Skin of body (tissue), 2 donors: ENCODE data around the gene HOXA10. TPM values are rescaled to one million over a fixed set of nuclear protein-coding genes. Genes with fewer than 3 reads are reported as not detected.
A peak's percentile ranks its signal among the peaks of the same experiment; 100 is the strongest.

Experiments used
- DNase-seq: peaks from one replicate; lab custom pipeline; 2025; lab: John Stamatoyannopoulos, UW
- total RNA-seq: library from RNA; depleted of rRNA; stranded (reverse); fragments of >200 nt; gene quantifications from one replicate; pipeline ENCODE4 v1.2.3, GENCODE V29; 2014

HOXA10 gene
- total RNA-seq, 1 donor from 2014 or later: 2.8 TPM

DNA sequence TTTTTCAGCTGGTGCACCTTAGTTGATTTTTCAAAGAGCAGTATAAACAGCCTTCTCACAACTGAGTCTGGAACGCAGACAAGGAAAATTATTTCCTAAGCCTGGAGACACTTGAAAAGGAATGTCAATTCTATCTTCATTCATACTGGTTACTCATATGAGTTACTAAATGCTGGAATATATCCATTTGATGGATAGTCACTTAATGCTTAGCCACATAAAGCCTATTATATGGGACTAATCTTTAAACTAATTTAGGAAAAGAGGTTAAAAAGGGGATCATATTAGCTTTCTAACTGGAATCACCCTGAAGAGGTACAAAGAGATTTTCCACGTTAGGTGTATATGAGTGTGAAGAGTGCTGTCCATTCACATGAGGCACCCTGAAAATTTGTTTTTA, 41.9 kb downstream of the HOXA10 start:
- DNase-seq: no peak

DNA sequence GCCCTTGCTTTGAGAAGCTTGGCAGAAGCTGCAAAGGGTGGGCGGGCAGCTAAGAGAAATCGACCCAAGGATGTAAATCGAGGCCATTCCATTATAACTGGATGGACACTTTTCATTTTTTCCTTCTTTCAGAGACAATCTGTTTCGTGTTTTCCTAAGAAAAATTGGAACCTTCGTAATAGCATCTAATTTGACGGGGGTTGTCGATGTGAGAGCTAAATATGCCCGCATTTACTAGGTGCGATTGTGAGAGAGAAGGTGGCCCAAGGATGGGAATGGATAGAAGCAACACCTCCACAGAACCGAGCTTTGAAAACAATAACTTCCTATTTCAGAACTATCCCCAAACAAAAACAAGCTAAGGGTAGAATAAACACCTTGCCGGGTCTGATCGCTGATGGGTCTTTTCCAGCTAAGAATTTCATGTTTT, 42.7 kb downstream of the HOXA10 start:
- DNase-seq: no peak

DNA sequence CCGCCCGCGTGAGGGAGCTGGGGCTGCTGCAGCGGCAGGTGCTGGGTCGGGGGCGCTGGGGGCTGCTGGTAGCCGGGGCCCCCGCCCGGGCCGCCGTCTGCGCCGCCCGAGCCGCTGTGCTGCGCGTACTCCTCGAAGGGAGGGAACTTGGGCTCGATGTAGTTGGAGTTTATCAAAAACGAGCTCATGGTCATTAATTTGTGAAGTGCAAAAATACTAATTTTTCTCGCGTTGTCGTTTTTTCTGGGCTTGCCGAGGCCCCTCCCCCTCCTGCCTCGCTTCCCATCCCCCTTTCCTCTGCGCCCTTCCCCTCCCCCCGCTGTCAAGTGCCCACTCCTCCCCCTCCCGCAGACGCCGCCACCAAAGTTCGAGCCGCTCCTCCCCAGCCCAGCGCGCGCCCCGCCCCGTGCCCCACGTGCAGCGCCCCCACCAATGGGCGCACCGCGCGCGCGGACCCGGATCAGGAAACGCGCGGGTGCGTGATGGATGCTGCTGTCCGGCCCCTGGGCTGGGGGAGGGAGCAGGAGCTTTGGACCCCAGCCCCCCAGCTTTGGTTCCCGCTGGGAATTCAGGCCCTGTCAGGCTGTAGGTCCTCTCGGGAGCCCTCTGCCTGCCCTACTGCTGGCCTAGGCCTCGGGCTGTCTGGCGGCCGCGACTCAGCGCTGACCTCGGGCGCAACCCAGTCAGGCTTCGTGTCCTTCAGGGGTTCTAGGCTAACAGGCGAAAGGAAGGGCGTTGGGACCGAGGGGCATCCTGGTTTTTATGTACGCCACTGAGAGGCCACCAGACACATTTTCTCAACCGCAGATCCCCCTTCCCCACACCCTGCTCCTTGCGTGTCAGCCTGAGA, 43.4 kb downstream of the HOXA10 start, which contains the start of gene HOXA4:
HOXA4 (minus strand) TSS at position 218 of the 850 bp plus-strand sequence; CDS start at position 194, 24 bp downstream.
- peak; percentile 83 for DNase-seq

DNA sequence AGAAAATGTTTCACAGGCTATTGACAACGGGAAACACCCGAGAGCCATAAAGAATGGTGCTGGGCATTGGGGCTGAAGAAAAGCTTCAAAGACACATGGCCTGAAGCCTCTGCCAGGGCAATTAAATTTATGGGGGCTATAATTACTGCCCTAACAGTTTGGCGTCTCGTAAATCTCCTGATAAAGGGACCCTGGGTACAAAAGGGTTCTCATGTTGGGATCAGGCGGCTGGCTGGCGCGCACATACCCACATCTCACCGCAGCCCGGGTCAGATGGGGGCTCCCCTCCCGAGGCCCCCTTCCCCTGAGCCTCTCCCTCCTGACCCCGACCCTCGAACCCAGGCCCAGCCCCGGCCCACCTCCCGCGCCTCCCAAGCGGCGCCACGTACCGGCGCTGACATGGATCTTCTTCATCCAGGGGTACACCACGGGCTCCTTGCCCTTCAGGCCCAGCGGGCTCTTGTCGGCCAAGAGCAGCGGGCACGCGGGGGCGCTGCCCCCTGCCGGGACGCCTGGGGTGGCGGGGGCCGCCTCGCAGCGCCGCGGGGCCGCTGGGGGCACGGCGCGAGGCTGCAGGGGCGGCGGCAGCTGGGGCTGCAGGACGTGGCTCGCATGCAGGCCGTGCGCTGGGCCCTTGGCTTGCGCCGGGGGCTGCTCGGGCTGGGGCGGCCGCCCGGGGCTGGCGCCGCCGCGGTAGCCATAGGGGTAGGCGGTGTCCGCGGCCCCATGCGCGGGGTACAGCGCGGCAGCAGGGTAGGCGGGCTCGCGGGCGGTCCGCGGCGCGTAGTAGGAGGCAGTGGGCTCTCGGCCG, 44.2 kb downstream of the HOXA10 start:
- DNase-seq: no peak

DNA sequence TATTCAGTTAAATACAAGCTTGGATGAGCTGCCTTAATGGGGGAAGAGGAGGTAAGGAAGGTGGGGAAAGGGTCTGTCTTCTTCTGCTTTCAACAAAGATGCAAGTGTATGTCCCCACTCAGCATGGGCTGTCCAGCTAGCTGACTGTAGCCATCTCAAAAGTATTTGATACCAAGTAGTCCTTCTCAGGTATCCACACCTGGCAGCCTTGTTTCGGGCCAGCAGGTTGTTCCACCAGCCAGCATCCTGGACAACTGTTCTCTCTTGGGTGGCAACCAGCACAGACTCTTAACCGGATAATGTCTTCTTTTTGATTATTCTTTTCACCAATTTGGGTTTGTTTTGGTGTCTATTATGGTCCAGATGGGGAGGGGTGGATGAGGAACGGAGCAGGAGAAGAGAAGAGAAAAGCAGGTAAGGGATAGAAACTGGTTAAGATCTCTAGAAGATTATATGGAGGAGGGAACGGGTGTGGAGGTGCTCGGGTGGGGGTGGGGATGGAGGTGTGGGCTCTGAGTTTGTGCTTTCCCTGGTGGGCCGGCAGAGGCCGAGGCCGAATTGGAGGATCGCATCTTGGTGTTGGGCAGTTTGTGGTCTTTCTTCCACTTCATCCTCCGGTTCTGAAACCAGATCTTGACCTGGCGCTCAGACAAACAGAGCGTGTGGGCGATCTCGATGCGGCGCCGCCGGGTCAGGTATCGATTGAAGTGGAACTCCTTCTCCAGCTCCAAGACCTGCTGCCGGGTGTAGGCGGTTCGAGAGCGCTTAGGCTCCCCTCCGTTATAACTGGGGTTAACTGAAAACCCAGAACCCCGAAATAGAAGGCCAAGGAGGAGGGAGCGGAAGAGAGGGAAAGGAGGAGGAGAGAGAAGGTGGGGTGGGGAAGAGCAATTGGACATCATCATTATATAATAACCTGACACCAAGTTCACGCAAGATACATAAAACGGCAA, 45.1 kb downstream of the HOXA10 start:
- DNase-seq: no peak

DNA sequence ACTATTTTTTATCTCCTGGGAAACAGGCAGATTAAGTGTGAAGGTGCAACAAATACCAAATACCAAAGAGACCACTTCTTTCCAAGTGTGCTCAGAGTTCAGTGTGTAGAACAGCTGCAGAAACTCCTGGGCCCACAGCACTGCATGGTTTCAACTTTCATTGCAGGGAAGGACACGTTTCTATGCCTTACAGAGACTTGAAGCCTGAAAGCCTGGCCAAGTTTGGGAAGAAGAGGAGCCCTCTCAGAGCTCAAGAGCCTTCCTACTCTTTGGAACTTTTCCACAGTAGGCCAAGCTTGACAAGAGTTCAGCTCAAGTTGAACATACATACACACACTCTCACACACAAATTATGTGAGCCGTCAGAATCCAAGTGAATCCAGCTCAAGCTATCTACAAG, 46.1 kb downstream of the HOXA10 start:
- DNase-seq: peak; percentile 52

DNA sequence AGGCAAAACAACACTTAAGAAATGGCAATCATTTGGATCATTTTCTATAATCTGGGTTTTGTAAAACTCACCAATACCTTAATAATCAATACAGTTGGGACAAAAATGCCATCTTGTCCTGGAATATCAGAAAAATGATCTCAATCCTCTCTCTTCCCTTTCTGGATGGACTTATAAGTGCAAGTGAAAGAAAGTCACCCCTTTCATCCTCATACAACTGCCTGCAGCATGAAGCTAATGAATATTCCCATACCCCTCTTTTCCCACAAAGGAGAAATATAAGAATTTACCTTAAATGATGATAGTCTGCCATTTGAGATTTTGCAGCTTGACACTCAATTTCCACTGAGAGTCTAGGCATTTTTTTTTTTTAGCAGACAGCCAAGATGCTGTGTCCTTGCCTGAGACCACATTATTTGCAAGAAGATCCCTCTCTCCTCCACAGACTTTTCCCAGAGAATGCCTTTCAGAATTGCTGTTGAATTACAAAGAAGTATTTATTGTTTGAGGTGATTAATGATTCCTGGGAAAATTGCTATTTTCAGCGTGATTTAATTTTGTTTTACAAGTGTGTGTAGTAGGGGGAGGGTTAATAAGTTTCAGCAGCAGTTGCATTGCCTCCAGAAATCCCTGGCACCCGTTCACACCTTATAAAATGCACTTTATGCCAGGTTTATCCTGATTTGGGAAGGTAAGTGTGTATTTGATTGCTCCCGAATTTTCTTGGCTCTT, 47.4 kb downstream of the HOXA10 start:
- DNase-seq: no peak

DNA sequence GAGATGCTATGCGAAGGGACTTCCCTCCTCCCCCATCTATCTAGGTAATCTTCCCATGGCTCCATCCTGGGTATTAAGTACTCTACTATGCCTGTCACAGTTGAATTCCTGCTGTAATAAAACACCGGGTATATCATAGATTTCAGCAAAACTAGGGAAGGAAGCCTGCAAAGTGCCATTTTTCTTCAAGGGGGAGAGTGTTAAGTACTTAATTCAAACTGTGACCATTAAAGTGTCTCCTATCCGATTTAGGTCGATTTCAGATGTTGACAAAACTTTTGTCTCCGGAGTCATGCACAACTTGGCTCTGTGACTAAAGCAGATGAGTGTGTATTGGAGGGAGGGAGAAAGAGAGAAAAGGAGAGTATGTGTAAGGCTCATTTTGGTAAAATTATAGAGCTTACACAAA, 48.1 kb downstream of the HOXA10 start:
- DNase-seq: no peak

DNA sequence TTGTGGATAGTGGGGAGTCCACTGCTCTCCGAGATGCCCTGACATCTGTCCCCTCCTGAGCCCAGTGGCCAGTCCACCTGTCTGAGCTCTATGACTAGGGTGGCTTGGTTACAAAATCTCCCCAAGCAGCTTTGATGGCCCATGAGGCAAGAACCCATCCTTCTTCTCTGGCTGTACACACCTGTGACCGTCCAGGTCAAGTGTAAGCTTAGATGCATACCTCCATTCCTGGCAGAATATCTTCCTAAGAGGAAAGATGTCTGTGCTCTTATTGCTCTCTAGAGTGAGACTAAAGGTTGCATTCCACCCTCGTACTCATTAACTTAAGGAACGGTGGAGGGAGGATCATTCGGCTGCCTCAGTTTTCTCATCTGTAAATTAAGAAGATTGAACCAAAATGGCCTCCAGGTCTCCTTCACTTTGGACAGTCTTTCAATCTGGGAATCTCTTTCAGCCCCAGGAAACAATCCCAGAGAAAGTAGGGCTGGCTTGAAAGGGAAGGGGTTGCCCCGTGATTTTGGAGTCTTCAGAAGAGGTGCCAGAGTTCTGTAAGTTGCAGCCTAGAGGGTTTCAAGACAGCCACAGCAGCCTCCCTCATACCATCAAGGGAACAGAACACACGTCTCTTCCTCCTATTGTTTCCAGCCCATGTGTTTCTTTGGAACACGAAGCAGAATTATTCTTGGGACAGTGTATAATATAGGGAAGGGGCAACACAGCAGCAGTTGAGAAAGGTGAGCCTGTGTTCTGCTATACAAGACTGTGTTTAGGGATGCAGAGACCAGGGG, 49.0 kb downstream of the HOXA10 start:
- no peak for DNase-seq

DNA sequence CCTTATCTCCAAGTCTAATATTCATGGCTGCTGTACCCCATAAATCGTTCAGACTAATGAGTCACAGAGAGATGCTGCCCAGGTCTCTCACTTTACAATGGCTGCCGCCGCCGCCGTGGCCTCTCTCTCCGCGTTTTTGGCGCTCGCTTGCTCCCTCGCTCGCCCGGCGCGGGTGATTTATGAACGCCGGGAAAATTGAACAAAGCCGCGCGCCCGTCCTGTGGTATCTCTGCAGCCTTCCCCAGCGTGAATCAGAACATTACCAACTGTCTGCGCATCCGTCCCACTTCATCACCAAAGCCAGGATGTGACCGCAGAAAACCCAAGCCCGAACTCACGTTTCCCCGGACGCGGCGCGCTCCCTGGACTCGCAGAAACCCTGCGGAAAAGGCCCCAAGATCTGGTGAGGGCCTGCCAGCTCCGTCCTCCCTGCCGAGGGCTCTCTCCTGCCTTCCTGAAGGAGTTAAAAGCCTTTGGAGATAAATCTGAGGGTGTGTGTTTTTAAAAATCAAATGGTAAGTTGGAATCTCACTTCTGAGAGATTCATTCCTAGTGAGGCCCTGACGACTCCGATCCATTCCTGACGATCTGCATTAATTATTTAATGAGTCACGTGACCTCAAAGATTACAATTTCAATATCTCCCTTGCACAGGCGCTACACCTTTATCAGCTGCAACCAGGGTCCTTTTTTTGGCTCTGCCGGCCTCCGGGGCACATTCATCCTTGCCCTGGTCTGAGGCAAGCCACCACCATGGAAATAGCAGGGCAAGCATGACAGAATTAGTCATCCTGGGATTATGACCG, 49.8 kb downstream of the HOXA10 start:
- no peak for DNase-seq

DNA sequence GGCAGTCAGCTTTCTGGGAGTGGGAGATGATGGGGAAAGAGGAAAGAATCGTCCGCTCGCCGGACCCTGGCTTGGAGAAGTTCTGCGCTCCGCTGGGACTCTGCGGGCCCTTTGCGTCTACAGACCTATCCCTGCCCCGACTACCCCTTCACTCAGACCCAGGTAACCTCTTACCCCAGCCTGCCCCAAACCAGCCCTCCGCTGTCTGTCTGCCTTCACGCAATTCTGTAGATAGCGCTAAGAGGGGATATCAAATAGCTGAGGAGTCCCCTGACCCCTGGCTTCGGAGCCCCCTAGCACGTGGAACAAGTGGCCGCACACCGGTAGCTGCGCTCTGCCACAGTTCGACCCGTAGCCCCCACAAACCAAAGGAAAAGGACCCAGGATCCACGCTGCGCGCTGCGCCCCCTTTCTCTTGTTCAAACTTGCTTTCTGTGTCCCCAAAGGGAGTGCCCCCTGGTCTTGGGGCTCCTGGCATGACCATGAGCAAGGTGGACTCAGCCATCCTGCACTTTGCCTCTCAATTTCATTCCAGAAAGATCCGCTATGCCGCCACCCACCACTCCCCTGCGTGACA, 50.6 kb downstream of the HOXA10 start:
- DNase-seq: no peak

DNA sequence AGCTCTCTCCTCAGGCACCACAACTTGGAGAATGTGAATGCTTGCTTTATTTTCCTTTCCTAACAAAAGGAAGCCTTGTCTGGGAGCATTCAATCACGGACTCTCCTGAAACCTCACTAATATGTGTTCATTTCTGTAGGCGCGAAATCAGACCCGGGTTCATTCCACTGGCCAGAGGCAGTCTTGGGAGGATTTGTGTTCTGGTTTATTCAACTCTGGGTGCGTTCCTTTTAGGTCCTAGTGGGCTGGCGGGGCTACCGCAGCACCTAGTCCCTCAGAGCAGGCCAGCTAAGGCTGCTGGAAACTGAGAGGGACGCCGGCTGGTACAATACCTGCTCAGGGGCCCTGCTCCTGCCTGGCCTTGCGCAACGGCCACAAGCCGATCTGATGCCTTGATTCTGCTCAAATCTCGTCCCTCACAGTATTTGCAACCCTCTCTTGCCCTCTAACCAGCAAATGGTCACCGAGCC, 51.1 kb downstream of the HOXA10 start:
- DNase-seq: no peak

DNA sequence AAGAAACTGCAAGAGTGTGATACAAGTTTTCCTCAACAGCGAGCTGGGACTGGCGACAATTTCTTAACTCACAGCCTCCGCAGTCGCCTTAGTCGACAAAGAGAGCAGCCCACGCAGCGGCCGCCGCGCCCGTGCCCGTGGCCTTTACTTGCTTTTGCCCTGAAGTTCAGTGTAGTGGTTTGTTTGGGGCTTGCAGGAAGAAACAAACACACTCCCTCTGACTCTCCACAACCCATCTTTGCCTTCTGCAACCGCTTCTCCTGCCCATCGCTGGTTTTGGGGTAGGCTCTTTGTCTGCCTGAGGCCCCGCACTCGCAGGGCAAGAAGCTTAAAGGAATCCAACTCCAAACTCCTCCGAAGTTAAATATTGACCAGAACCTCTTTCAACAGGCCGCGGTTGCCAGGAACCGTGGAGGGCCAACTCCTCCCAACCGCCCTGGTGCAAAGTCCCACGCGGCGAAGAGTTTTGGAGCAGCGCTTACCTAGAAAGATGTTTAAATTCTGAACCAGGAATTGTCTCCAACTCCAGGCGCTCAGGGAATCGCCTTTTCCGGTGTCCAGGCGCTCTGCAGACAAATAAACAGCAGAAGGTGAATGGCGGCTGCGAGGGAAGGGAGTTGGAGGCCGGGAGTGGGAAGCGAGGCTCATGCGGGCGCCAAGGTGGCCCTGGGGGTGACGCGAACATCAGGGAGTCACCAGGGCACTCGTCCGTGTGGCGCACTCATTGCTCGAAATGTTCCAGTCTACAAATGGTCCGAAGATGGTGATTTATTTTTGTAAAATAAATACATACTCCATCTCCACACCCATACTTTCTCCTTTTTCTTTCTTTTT, 51.8 kb downstream of the HOXA10 start:
- no peak for DNase-seq

DNA sequence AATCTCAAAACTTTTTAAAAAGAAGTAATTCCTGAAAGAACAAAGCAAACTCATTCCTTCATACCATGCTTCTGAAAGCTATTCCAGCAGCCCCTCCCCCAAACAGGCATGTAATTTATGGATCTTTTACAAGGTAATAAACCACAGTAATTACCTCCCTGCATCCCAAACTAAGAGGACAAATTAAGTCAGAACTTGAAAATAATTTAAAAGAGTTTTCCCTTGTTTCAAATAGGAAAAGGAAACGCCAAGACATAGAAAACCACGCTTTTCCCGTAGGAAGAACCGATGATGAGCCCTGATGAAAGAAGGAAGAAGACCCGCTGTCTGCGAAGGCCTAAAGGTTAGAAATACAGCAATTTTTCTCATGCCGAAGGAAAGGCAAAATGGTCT, 52.4 kb downstream of the HOXA10 start:
- no peak for DNase-seq
